Femur (tissue), 1 donor: ENCODE data around the gene KLK3.
A peak's percentile ranks its signal among the peaks of the same experiment; 100 is the strongest.

Source experiments
- DNase-seq: peaks from one replicate; pipeline ENCODE4 v3.0.0-alpha.2; 2017

The KLK3 gene

DNA sequence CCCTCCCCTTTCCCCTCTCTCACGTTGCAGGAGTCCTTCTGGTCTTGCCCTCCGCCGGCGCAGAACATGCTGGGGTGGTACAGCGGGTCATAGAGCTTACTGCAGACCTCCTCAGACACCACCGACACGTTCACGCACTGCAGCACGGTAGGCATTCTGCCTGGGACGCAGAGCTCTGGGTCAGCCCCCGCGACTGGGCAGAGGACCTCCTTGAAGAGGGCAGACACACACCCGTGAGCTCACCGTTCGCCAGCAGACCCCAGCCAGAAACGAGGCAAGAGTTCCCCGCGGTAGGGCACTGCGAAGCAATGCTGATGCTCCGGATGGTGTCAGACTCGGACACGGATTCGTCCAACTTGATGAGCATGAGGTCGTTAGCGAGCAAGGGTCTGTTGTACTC is 53.6 kb downstream of the KLK3 start:
- DNase-seq = no peak

DNA sequence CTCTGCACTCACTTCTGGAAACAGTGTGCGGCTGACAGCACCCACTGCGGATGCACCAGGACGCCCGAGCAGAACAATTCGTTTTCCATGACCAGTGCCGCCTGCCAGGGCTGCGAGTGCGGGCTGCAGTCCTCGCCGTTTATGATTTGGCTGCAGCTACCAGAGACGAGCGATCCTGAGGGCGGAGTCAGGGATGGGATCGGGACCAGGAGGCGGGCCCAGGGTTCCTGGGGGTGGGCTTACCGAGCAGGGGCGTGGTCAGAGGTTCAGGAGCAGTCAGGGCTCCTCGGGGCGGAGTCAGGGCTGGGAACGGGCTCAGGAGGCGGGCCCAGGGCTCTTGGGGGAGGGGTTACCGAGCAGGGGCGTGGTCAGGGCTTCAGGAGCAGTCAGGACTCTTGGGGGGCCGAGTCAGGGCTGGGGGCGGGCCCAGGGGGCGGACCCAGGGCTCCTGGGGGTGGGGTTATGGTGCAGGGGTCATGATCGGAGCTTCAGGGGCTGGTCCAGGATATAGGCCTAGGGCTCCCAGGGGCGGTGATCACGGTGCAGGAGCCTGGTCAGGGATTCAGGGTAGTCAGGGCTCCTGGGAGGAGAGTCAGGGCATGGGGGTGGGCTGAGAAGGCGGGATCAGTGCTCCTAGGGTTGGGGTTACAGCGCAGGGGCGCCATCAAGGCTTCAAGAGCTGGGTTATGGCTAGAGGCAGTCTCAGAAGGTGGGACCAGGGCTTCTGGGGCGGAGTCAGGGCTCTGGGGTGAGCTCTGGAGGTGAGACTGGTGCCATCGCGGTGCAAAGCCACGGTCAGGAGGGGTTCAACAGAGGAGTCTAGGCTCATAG is 54.7 kb downstream of the KLK3 start:
- peak; percentile 61 for DNase-seq
